HG03378 (cell line): ENCODE data around the gene SERPINI1.

ENCODE experiments used
- ATAC-seq: cut with Tn5 transposase; IDR thresholded peaks from one replicate; pipeline ENCODE4 v1.9.1; 2021; ENCODE audit warnings: mild to moderate bottlenecking, moderate library complexity; ENCODE audit not compliant: unreplicated experiment

Gene SERPINI1

DNA sequence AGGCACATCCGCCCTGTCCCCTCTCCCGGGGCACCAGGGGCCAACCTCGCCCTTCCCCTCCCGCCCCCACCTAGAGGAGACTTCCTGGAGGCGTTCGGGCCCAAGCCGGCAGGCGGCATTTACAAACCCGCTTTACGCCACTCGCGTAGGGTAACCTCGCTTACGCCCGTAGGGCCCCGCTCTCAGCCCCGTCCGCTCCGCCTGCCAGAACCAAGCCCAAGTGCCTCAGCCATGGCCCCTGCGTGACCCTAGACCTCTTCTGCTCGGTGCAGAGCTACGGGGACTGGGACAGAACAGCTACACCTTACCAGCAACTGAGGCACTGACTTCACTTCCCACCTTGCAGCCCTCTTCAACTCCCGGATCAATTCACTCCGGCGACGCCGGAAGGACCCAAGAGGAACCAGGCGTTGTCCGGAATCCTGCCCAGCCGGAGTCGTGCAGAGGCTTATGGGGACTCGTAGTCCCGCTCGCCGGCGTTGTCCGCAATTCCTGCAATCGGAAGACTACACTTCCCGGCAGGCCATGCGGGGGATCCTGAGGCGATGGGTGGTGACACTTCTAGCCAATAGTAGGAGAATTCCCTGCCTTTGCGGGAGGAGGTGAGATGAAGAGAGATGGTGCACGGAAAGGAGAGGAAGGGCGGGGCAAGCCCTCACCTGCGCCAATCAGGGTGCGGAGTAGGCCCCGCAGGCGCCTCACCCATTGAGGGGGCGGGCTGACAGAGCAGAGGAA, 856 bp upstream of the SERPINI1 start, which contains the start of gene PDCD10:
Gene PDCD10, minus strand, starts transcription at position 395 of the 735 bp plus-strand sequence. CDS start 14,735 bp downstream, outside the sequence.
- peak; percentile 92 for ATAC-seq

DNA sequence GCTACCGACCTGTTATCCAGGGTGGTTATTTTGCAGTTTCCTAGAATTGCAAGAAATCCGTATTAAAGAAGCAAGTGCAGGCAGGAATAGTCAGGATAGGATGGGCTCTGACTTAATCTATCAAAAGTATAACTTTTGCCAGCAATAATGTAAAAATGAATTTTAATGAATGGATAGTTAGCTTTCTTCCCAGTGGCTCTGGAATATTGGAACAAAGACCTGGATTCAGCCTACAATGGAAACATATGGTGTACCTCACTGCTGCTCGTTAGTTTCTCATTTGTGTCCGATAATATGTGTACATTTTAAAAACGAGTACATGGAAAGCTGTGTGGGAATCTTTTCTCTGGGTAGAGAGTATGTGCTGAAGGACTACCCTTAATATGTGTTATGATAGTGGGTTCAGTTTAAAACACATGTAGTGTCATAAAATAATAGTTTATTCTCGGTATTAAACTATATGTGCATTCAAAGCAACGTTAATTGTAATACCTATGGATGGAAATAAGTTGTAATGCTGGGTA, 805 bp downstream of the SERPINI1 start:
- no peak for ATAC-seq

DNA sequence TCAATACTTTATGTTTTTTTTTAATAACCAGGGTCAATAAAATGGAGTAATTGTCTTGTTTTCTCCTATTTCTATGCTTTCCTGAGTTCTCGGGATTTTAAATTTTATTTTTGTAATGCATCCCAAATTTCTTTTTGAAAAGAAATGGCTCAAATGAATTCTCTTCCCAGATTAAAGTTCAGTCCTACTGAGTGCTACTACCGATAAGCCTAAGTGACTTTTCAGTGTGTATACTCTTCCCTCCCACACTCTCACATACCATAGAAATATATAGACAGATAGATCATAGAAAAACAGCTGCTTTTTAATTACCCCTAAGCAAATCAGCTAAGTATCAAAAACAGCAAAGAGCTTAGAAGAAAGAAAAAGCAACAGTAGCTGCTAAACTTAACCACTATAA, 1.5 kb downstream of the SERPINI1 start:
- ATAC-seq = no peak

- ATAC-seq = no peak
Observed at GRCh38 chr3:167738037-167738436, 2.5 kb downstream of the SERPINI1 start.

DNA sequence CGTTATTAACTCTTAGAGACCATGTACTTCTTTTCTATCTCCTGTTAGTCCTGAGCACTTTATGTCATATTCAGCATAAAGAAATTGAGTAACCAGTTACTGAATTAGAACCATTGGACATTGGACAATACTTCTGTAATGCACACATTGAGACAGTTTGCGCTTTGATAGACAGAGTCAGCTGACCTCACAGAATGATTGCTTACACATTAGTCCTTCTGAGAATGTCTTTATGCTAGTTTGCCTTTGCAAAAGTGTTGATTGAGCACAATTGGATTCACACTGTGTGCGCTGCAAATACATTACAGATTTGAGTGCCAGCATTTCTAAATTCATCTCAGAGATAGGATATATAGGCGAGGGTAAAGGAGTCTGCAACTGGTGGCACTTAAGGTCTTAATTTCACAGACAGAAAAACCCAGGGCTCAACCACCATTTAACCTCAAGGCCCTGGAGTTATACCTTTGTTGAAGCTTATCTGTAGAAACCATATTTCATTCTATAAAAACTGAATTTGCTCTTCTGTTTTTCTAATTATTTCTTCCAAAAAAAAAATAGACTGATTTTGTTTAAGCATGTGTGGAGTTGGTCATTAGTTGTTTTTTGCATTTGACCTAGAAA, 3.8 kb downstream of the SERPINI1 start:
- no peak for ATAC-seq

DNA sequence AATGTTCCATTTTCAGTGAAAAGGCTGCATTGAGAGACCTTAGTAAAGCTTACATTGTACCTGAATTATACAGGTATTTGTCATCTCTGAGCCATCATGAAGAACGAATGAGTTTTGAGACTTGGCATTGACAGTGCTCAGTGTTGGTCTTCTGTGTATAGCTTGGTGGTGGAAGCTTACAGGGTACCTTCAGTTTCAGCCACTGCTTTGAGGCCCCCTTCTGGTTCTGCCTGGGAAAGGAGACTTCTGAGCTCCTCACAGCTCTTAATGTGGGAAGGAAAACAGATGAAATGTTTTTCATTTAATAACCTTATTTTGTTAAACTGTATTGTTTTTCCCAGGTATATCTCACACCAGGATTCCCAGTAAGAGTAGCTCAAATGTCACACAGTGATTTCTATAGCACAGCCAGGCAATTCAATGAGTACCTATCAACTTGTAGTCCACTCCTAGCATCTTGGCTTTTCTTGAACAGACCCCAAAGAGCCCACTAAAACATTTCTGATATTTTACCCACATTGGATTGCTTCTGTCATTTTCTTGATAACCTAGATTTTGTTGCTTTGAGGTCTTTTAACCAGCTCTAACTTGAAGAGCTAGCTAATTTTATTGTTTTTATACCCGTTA, 5.6 kb downstream of the SERPINI1 start:
- ATAC-seq = peak; percentile 94

GRCh38 chr3:167742338-167742737, 6.8 kb downstream of the SERPINI1 start:
- no peak for ATAC-seq

GRCh38 chr3:167743799-167744198, 8.3 kb downstream of the SERPINI1 start:
- no peak for ATAC-seq

- no peak for ATAC-seq
Observed at GRCh38 chr3:167749209-167749608, 13.7 kb downstream of the SERPINI1 start.

DNA sequence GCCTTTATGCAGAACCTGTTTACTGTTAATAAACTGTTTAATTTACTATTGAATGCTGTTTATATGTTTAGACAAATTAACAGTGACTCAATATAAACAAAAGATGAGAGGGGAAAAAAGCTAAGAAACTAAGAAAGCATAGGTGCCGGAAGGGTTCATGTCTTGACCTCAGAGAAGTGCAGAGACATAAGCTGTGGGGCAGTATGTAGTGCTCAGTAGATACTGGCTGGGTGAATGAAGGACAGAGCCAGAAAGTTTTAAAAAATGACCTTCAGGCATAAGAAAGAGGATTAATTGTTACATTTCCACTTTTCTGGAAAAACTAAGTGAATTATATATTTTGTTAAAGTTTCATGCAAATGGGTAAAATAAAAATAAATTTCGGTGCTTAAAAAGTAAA, 14.2 kb downstream of the SERPINI1 start:
- no peak for ATAC-seq

DNA sequence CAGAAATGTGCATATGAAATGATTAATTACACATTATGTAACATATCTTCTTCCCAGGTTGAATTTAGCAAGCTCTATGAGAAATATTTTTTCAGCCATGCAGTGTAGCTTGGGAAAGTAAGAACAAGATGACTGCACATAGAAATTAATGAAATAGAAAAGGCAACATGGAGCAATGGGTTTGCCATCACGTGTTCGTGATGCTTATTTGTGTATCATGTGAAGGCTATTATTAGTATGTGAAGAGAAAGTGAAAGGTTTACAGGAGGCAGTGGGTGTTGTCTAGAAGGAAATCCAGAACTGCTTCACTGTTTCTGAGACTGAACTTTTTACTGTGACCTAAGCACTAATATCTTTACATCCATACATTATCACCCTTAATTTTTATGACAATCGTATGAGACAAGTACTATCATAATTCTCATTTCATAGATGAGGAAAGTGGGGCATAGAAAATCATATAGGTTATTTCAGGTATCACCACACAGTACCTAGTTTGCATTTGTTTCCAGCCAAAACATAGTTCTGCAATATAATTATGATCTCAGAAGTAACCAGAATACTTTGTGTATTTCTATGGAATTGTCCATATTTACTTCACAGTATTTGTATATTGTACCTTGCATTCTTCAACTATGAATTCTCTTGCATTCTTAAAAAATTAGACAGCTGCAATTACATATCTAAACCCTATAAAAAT, 14.9 kb downstream of the SERPINI1 start:
- peak; percentile 99 for ATAC-seq

GRCh38 chr3:167754049-167754448, 18.5 kb downstream of the SERPINI1 start:
- no peak for ATAC-seq

DNA sequence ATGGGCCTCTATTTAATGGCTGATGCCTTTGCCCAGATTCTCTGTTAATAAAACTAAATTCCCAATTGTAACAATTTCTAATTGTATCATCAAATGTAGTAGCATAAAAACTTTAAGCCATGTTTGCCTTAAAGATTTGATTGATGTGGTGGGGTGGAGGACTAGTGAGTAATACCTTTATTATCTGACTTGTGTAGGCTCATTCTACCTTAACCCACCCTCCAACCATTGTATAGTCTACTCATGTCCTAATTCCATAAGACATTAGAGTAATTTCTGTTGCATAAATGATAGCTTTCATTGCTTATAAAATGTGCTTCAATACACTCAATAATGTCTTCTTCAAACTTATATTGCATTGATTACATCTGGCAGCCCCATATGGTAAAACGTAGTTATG, 25.8 kb downstream of the SERPINI1 start:
- ATAC-seq = no peak

GRCh38 chr3:167762296-167762695, 26.8 kb downstream of the SERPINI1 start:
- ATAC-seq = peak; percentile 65

- peak; percentile 38 for ATAC-seq
Observed at GRCh38 chr3:167772992-167773391, 37.5 kb downstream of the SERPINI1 start.

GRCh38 chr3:167773584-167773983, 38.1 kb downstream of the SERPINI1 start:
- peak; percentile 91 for ATAC-seq

DNA sequence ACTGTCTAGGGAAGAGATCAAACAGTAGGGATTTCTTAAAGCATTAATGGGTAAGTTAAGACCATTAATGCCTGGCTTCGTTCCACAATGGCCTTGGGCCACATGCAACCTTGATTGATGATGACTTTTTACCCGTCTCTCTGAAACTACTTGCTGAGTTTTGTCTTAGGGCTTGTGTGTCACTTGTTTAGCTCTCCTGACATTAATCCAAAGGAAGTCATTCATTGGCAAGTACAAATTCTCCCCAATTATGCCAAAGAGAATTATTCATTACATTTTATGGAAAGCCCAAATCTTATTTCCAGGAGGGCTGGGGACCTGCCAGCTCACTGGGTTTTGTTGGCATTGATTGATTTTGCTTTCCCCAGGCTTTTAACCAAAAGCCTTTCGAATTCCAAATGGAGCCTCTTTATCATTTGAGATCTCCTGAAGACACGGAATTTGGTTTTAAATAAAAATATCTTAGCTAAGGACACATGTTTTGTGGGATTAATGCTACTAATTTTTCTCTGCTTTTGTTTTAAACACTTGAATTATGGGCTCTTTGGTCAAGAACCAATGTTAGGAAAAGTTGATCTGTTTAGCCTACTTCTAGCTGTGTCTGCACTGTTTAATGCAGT, 40.7 kb downstream of the SERPINI1 start:
- ATAC-seq = no peak

- ATAC-seq = peak; percentile 43
Observed at GRCh38 chr3:167777356-167777755, 41.8 kb downstream of the SERPINI1 start.

DNA sequence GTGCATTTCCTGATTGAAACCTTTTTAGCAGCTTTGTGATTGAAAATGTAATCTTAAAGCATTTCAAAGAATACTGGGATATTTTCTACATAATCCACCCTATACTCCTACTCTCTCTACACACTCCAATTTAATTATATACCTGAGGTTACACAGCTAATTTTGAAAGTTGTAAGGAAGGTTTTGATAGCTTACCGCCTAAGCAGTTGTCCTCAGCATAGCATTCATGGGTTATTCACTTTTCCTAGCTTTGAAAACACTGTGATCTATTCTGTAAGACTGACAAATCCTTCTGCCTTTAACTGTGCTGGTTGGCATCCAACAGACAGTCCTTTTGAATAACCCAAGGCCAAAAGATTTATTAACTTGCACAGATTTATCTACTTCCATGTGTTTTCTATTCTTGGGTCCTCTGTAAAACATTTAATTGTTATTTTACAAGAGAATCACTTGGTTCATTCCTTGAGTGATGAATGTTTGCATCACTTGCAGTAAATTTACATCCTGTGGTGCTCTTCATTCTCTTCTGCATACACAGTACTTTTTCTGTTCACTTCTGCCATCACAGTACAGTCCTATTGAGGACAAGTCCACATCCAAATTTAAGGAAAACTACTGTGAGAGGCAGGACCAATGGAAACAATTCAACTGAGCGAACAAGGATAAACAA, 44.8 kb downstream of the SERPINI1 start:
- no peak for ATAC-seq

DNA sequence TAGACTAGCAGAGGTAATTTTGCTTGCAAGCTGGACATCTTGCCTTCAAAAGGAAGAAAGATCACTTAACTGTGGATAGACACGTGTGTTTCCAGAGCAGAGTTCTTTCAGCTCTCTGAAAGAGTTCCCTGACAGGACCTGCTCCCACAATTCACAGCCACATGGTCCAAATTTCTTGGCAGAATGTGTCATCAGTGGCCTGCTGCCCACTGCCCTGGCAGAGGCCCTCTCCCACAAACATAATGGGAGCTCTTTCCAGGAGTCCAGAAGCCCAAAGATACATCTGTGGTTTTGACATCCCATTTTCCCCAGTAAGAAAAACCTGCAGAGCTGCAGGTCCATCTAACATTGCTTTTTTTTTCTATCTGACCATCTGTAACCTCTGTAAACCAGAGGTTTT, 48.3 kb downstream of the SERPINI1 start:
- ATAC-seq = no peak
